Epithelial cell of prostate (primary cell): ENCODE measurements around the gene C5AR1.
"Not testable (repeated sequence)": the region's sequence is repeated elsewhere in the genome, so short reads cannot be mapped to it uniquely, and the experiment has no call there.

Source experiments
- DNase-seq: peaks from one replicate; pipeline ENCODE4 v3.0.0-alpha.2; 2011; ENCODE audit warnings: low read depth, low spot score
- H3K27ac ChIP-seq: fragments of 450-650 bp; 2 replicates; pipeline ENCODE4 v1.5.1; 2017; ENCODE audit warnings: mild to moderate bottlenecking

The C5AR1 gene

DNA sequence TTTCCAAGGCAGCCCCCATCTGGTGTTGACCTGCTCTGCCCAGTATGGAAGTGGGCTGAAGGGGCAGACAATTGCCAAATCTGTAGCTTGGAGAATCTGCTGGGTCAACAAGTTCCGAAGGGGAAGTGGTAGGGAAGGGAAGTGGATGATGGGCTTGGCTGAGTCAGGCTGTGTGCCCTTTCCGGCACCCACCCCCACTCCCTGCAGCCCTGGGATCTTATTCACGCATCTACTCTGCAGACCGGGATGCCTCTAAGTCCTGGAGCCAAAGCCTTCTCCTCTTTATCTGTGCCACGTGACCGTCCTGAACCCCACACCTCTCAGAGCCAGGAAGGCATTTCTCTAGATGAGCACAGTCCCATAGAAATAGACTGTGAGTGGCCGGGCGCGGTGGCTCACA is 14.8 kb downstream of the C5AR1 start:
- no peak for DNase-seq
- H3K27ac ChIP-seq, result no peak overlapping the region

DNA sequence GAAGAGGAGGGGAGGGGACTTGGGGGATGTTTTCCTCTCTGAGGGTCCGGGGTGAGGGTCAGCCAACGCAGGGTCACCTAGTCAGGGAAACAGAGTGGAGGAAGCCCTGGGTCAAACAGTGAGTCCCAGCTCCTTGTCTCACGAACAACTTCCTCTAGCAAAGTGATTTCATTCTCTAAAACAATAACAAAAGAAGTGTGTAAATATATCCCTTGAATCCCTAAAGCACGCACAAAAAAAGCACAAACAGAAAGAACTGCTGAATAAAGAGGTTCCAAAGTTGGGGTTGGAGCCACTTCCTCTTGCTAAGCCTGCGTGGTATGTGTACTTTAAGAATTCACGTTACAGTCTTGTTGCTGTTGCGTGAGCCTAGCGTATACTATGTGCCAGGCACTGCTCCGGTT is 20.8 kb downstream of the C5AR1 start:
- DNase-seq, result no peak
- H3K27ac ChIP-seq, result peak overlapping the region; percentile 54

DNA sequence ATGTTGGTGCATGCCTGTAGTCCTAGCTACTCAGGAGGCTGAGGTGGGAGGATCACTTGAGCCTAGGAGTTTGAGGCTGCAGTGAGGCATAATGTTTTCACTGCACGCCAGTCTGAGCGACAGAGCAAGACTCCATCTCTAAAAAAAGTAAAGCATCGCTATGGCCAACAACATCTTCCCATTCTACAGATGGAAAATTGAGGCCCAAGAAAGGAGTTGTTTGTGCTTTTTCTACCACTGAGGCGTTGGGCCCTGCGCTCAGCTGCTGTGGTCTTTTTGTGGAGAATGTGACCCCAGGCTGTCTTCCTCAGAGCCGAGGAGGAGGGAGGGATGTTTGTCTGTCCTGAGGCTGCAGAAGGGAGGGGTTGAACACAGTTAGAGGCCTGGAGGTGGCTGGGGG is 21.8 kb downstream of the C5AR1 start:
- no peak for DNase-seq
- no peak overlapping the region for H3K27ac ChIP-seq

- no peak within 1 kb of the TSS for H3K27ac ChIP-seq
- no peak for DNase-seq
Measured at GRCh38 chr19:47331931-47332547, 22.4 kb downstream of the C5AR1 start, which contains the start of gene C5AR2. C5AR2 (plus strand) TSS chr19:47332175; CDS start chr19:47340800, 8,625 bp downstream.

- H3K27ac ChIP-seq, DNase-seq: not testable (repeated sequence)
Measured at GRCh38 chr19:47336765-47337718, 27.4 kb downstream of the C5AR1 start.

DNA sequence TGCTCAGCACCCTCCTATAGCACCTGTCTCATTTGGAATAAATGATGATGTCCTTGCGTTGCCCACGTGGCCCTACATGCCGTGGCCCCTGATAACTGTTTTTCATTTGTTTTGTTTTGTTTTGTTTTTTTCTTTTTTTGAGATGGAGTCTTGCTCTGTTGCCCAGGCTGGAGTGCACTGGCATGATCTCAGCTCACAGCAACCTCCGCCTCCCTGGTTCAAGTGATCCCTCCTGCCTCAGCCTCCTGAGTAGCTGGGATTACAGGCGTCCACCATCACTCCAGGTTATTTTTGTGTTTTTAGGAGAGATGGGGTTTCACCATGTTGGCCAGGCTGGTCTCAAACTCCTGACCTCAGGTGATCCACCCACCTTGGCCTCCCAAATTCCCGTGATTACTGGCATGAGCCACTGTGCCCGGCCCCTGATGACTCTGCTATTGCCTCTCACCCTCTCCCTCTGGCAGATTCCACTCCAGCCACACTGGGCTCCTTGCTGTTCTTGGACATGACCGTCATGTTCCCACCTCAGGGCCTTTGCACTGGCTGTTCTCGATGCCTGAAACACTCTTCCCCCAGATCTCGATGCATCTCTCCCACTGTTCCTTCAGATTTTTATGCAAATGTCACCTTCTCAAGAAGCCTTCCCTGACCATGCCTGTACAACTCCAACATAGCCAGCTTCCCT is 29.7 kb downstream of the C5AR1 start:
- DNase-seq, result no peak
- no peak overlapping the region for H3K27ac ChIP-seq

DNA sequence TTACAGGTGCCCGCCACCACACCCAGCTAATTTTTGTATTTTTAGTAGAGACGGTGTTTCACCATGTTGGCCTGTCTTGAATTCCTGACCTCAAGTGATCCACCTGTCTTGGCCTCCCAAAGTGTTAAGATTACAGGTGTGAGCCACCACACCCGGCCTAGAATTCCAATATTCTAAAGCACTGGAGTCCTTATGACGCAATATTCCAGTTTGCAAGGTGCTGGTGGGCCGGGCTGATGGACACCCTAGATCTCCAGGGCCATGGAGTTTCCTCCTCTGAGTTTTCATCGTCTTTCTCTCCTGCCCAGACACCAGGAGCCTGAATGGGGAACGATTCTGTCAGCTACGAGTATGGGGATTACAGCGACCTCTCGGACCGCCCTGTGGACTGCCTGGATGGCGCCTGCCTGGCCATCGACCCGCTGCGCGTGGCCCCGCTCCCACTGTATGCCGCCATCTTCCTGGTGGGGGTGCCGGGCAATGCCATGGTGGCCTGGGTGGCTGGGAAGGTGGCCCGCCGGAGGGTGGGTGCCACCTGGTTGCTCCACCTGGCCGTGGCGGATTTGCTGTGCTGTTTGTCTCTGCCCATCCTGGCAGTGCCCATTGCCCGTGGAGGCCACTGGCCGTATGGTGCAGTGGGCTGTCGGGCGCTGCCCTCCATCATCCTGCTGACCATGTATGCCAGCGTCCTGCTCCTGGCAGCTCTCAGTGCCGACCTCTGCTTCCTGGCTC is 31.0 kb downstream of the C5AR1 start:
- no peak overlapping the region for H3K27ac ChIP-seq
- no peak for DNase-seq

DNA sequence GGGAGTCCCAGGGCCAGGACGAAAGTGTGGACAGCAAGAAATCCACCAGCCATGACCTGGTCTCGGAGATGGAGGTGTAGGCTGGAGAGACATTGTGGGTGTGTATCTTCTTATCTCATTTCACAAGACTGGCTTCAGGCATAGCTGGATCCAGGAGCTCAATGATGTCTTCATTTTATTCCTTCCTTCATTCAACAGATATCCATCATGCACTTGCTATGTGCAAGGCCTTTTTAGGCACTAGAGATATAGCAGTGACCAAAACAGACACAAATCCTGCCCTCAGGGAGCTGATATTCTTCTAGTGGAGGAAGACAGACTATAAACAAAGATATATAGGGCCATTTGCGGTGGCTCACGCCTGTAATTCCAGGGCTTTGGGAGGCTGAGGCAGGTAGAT is 32.1 kb downstream of the C5AR1 start:
- no peak for DNase-seq
- H3K27ac ChIP-seq, result no peak overlapping the region

DNA sequence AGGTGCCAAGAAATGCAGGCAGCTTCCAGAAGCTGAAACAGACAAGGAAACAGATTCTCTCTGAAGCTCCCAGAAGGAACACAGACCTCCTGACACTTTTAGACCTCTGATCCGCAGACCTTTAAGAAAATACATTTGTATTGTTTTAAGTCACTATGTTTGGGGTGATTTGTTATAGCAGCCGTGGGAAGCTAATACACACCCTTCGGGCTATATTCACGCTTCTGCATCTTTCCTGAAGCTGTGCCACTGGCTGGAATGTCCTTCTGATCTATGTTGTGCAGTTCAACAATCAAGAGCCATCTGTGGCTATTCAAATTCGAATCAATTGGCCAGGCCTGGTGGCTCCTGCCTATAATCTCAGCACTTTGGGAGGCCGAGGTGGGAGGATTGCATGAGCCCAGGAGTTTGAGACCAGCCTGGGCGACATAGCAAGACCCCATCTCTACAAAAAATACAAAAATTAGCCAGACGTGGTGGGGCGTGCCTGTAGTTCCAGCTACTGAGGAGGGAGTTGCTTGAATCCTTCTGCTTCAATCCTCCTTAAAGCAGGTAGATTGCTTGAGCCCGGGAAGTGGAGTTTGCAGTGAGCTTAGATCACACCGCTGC is 33.6 kb downstream of the C5AR1 start:
- no peak for DNase-seq
- H3K27ac ChIP-seq, result no peak overlapping the region

GRCh38 chr19:47344425-47344824 is 34.8 kb downstream of the C5AR1 start:
- no peak for DNase-seq
- H3K27ac ChIP-seq, result no peak overlapping the region

- not testable (repeated sequence) for H3K27ac ChIP-seq, DNase-seq
Measured at GRCh38 chr19:47346024-47346423, 36.4 kb downstream of the C5AR1 start.

- peak; percentile 92 for DNase-seq
- H3K27ac ChIP-seq, result peak within 1 kb of the TSS; percentile 41
Measured at GRCh38 chr19:47348819-47349795, 39.4 kb downstream of the C5AR1 start, which contains the start of gene DHX34. DHX34 (plus strand) TSS chr19:47349315; CDS start chr19:47353031, 3,716 bp downstream.

GRCh38 chr19:47350630-47351029 is 41.0 kb downstream of the C5AR1 start:
- no peak overlapping the region for H3K27ac ChIP-seq
- no peak for DNase-seq

DNA sequence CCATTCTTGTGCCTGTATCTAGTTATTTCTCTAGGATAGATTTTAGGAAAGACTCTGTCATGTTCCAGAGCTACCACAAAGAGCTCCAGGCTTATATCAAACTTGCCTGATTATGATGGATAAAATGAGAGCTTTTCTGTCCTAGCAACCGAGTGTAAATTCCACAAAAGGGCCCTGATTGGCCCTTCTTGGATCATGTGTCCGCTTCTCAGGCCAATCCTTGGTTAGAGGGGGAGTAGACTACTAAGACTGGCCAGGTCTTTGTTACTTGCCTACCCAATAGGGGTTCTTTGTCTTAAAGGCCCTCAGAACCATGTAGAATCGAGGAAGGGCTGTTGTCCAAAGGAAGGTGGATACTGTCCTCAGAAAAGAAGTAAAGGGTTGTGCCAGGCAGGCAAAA is 41.9 kb downstream of the C5AR1 start:
- DNase-seq, result no peak
- H3K27ac ChIP-seq, result no peak overlapping the region

GRCh38 chr19:47352095-47352494 is 42.4 kb downstream of the C5AR1 start:
- no peak for DNase-seq
- no peak overlapping the region for H3K27ac ChIP-seq

- DNase-seq, result no peak
- no peak overlapping the region for H3K27ac ChIP-seq
Measured at GRCh38 chr19:47353307-47353712, 43.6 kb downstream of the C5AR1 start.

DNA sequence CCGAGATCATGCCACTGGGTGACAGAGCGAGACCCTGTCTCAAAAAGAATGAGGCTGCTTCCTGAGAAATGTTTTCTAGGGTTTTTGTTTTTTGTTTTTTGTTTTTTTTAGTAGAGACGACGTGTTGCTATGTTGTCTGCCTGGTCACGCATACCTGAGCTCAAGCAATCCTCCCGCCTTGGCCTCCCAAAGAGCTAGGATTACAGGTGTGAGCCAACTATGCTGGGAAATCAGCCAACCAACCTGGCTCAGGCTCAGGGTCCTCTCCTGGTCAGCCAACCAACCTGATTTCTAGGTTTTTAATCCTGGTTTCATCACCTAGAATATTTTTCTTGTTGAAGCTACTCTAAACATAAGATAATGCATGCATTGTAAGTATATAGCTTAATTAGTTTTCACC is 47.2 kb downstream of the C5AR1 start:
- DNase-seq, result no peak

GRCh38 chr19:47357788-47358680 is 48.4 kb downstream of the C5AR1 start:
- no peak overlapping the region for H3K27ac ChIP-seq
- DNase-seq, result no peak

More for the DNA sequence above, 47.2 kb downstream of the C5AR1 start:
- H3K27ac ChIP-seq, result no peak overlapping the region
